Fibroblast of lung (primary cell): ENCODE results near the gene ENPP6. TPM values are rescaled to one million over a fixed set of nuclear protein-coding genes. Genes with fewer than 3 reads are reported as not detected.

Experiments
- DNase-seq, 2 donors: peaks; one replicate each; pipeline versions ENCODE4 v3.0.0 to v3.0.0-alpha.2; 2010; ENCODE audit warnings: low read depth in 2 of 2
- H2AFZ ChIP-seq: 2 replicates; pipeline ENCODE4 v1.5.1; 2012; ENCODE audit warnings: low read length, control low read depth, inconsistent platforms
- H3K27ac ChIP-seq: 2 replicates; pipeline ENCODE4 v1.5.1; 2011; ENCODE audit warnings: low read length, control low read depth; ENCODE audit not compliant: insufficient read depth
- H3K27me3 ChIP-seq: 2 replicates; pipeline ENCODE4 v1.5.1; 2011; ENCODE audit warnings: mild to moderate bottlenecking, low read length; ENCODE audit not compliant: control insufficient read depth, insufficient read depth
- H3K36me3 ChIP-seq: 2 replicates; pipeline ENCODE4 v1.5.1; 2011; ENCODE audit warnings: low read length; ENCODE audit not compliant: control insufficient read depth, insufficient read depth
- H3K4me1 ChIP-seq: 2 replicates; pipeline ENCODE4 v1.5.1; 2011; ENCODE audit warnings: low read length; ENCODE audit not compliant: control insufficient read depth, insufficient read depth; ENCODE audit errors: extremely low read depth
- H3K4me2 ChIP-seq: 2 replicates; pipeline ENCODE4 v1.5.1; 2011; ENCODE audit warnings: low read length, control low read depth; ENCODE audit not compliant: insufficient read depth; ENCODE audit errors: extremely low read depth
- H3K4me3 ChIP-seq, 4 experiments: fragments of 200-600 bp in 1 of 4; sonication (generic) in 1 of 4; replicated peaks in 1 of 4; 2 replicates each; pipeline ENCODE4 v1.5.1; 2011 to 2016; ENCODE audit warnings: low read length in 4 of 4, low read depth in 3 of 4, mild to moderate bottlenecking in 3 of 4, control low read depth in 2 of 4, inconsistent platforms in 1 of 4, mixed read lengths in 1 of 4; ENCODE audit not compliant: insufficient read depth in 1 of 4; ENCODE audit errors: control extremely low read depth in 1 of 4
- H3K79me2 ChIP-seq: 2 replicates; pipeline ENCODE4 v1.5.1; 2012; ENCODE audit warnings: mild to moderate bottlenecking, low read length, inconsistent platforms; ENCODE audit not compliant: control insufficient read depth, insufficient read depth
- H3K9ac ChIP-seq: 2 replicates; pipeline ENCODE4 v1.5.1; 2011; ENCODE audit warnings: mild to moderate bottlenecking, low read length, control low read depth; ENCODE audit not compliant: insufficient read depth
- H3K9me3 ChIP-seq: 2 replicates; pipeline ENCODE4 v1.5.1; 2012; ENCODE audit warnings: low read depth, low read length; ENCODE audit not compliant: control insufficient read depth, insufficient read depth
- H4K20me1 ChIP-seq: 2 replicates; pipeline ENCODE4 v1.5.1; 2011; ENCODE audit warnings: low read length; ENCODE audit not compliant: control insufficient read depth, insufficient read depth; ENCODE audit errors: extremely low read depth
- EZH2 ChIP-seq: IDR thresholded peaks from 2 replicates; pipeline ENCODE4 v1.5.1; 2012; ENCODE audit warnings: low read length, control low read depth, mild to moderate bottlenecking; ENCODE audit errors: missing control alignments
- polyA plus RNA-seq, 2 donors: library from polyadenylated mRNA; depleted of rRNA in 1 of 2; stranded (reverse) in 1 of 2; unstranded in 1 of 2; fragments of >200 nt; gene quantifications; 2 replicates each; pipeline ENCODE4 v1.2.1, GENCODE V29; 2011 to 2012; ENCODE audit warnings: missing spikeins in 1 of 2
- total RNA-seq: library from RNA; depleted of rRNA; stranded (reverse); fragments of >200 nt; gene quantifications from 2 replicates; pipeline ENCODE4 v1.2.1, GENCODE V29; 2014
- TF ChIP-seq, protein P1 (sequence below), 2 donors: IDR thresholded peaks in 1 of 2; conservative IDR thresholded peaks in 1 of 2; 1 replicate in 1 of 2; 2 replicates in 1 of 2; pipeline ENCODE4 v1.5.1; 2011 to 2012; ENCODE audit warnings: low read length in 2 of 2, control low read depth in 1 of 2, inconsistent platforms in 1 of 2, low read depth in 1 of 2, mild to moderate bottlenecking in 1 of 2

ENPP6 gene
- total and polyA plus RNA-seq, 2 donors (not counting 1 experiment from before 2014, with no cell fraction given): 0.17 to 0.33 TPM

DNA sequence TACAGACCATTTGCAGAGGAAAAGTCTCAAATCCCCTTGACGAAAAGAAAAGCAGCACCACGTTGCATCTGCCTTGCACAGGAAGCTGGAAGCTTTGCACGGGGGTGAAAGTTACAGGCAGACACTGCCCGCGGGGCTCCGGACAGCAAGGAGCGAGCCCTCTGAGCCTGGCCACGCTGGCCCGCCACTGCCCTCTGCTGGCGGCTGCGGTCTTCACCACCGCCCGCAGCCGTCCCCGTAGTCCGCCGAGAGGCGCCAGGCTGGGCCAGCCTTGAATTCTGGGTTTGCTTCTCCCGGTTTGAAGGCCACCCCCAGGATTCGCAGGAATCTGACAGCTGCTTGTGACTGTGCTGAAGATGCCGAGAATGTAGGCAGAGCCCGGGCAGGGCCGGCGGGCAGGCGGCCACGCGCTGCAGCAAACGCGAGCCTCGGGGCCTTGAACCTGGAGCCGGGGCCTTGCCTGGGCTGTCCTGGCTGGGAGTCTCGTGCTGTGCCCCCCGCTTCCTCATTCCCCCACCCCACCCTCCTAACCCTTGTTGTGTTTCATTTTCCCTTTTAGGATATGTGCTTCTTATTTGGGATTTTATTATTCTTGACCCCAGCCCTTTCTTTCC, 49.2 kb downstream of the ENPP6 start:
- no peak overlapping the region for H3K9ac ChIP-seq
- no peaks in the 10 kb centered on the region for H3K36me3 ChIP-seq
- peaks cover 2% of the 10 kb centered on the region for H3K27me3 ChIP-seq
- H3K4me1 ChIP-seq: no peaks in the 10 kb centered on the region
- H3K9me3 ChIP-seq: no peaks in the 10 kb centered on the region
- peak overlapping the region; percentile 48 for H3K4me2 ChIP-seq
- TF ChIP-seq, protein P1, sequence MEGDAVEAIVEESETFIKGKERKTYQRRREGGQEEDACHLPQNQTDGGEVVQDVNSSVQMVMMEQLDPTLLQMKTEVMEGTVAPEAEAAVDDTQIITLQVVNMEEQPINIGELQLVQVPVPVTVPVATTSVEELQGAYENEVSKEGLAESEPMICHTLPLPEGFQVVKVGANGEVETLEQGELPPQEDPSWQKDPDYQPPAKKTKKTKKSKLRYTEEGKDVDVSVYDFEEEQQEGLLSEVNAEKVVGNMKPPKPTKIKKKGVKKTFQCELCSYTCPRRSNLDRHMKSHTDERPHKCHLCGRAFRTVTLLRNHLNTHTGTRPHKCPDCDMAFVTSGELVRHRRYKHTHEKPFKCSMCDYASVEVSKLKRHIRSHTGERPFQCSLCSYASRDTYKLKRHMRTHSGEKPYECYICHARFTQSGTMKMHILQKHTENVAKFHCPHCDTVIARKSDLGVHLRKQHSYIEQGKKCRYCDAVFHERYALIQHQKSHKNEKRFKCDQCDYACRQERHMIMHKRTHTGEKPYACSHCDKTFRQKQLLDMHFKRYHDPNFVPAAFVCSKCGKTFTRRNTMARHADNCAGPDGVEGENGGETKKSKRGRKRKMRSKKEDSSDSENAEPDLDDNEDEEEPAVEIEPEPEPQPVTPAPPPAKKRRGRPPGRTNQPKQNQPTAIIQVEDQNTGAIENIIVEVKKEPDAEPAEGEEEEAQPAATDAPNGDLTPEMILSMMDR (conservative IDR thresholded peaks at IDR 0.05 in 1 of 2, IDR thresholded peaks at IDR 0.05 in 1 of 2; ENCODE audit: low read depth in 1 of 2, low read length in 2 of 2): peak; percentile 87 to 96
- TF ChIP-seq EZH2: no peak
- H3K27ac ChIP-seq: no peak overlapping the region
- no peak overlapping the region for H2AFZ ChIP-seq
- no peak overlapping the region for H3K4me3 ChIP-seq
- no peaks in the 10 kb centered on the region for H4K20me1 ChIP-seq
- H3K79me2 ChIP-seq: no peaks in the 10 kb centered on the region
- peak; percentile 32 to 62 for DNase-seq

GRCh38 chr4:184167576-184167975, 50.1 kb downstream of the ENPP6 start:
- TF ChIP-seq, protein P1 (conservative IDR thresholded peaks at IDR 0.05 in 1 of 2, IDR thresholded peaks at IDR 0.05 in 1 of 2; ENCODE audit: low read depth in 1 of 2, low read length in 2 of 2): no peak
- no peak for TF ChIP-seq EZH2
- Histone ChIP-seq H4K20me1 (no peaks in the 10 kb centered on the region), H3K79me2 (no peaks in the 10 kb centered on the region), H3K9me3 (no peaks in the 10 kb centered on the region), H3K27me3 (peaks cover 2% of the 10 kb centered on the region), H3K4me1 (no peaks in the 10 kb centered on the region), H3K27ac (no peak overlapping the region), H3K4me3 (no peak overlapping the region), H3K36me3 (no peaks in the 10 kb centered on the region), H2AFZ (no peak overlapping the region), H3K4me2 (no peak overlapping the region), H3K9ac (no peak overlapping the region)
- no peak for DNase-seq

GRCh38 chr4:184166736-184167135, 50.9 kb downstream of the ENPP6 start:
- Histone ChIP-seq H3K9me3 (no peaks in the 10 kb centered on the region), H3K79me2 (no peaks in the 10 kb centered on the region), H3K4me1 (no peaks in the 10 kb centered on the region), H3K27ac (no peak overlapping the region), H3K27me3 (peaks cover 2% of the 10 kb centered on the region), H3K9ac (no peak overlapping the region), H2AFZ (no peak overlapping the region), H3K4me2 (no peak overlapping the region), H3K4me3 (no peak overlapping the region), H3K36me3 (no peaks in the 10 kb centered on the region), H4K20me1 (no peaks in the 10 kb centered on the region)
- DNase-seq: no peak
- no peak for TF ChIP-seq EZH2
- TF ChIP-seq, protein P1 (conservative IDR thresholded peaks at IDR 0.05 in 1 of 2, IDR thresholded peaks at IDR 0.05 in 1 of 2; ENCODE audit: low read depth in 1 of 2, low read length in 2 of 2): no peak
